Erythroblast (primary cell): Measurements from ENCODE around the gene MARK3.

ENCODE experiments used
- GATA1 ChIP-seq: IDR thresholded peaks from 2 replicates; pipeline ENCODE4 v1.6.1; 2011; ENCODE audit warnings: low read depth, mild to moderate bottlenecking, control low read depth, low read length, moderate library complexity
- POLR2A ChIP-seq: IDR thresholded peaks from 2 replicates; pipeline ENCODE4 v1.6.1; 2011; ENCODE audit warnings: mild to moderate bottlenecking, low read length

DNA sequence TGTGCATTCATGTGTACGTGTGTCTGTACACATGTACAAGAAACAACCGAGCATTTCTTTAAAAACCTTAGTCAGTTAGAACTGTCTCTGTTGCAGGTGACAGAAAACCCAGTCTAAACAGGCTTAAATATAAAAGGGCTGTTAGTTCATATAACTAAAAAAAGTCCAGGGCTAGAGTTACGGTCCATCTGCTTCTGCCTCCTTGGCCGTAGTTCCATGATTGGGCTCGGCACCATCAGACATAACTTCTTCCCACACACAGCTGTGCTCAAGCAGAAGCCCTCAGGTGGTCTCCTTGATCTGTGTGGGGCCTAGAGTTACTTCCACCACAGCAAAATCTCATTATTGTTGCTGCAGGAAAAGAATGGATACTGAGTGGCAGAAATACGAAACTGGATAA is 102.9 kb downstream of the MARK3 start:
- TF ChIP-seq POLR2A (no peak), GATA1 (no peak)
